A172 (cell line): ENCODE data around the gene SYT14. TPM values are rescaled to one million over a fixed set of nuclear protein-coding genes. Genes with fewer than 3 reads are reported as not detected.
"Not testable (repeated sequence)": the region's sequence is repeated elsewhere in the genome, so short reads cannot be mapped to it uniquely, and the experiment has no call there.

Experiments
- DNase-seq: peaks from one replicate; pipeline ENCODE4 v3.0.0-alpha.2; 2015; ENCODE audit warnings: low spot score
- total RNA-seq: library from RNA; depleted of rRNA; stranded (reverse); fragments of >200 nt; shearing (Covaris generic); gene quantifications from 2 replicates; pipeline ENCODE4 v1.2.3, GENCODE V29; 2014

Gene SYT14
- total RNA-seq, 1 experiment from 2014 or later: 11.7 TPM

GRCh38 chr1:210117198-210117597, 179.2 kb downstream of the SYT14 start:
- no peak for DNase-seq

GRCh38 chr1:210117681-210118170, 179.7 kb downstream of the SYT14 start:
- DNase-seq: no peak

DNA sequence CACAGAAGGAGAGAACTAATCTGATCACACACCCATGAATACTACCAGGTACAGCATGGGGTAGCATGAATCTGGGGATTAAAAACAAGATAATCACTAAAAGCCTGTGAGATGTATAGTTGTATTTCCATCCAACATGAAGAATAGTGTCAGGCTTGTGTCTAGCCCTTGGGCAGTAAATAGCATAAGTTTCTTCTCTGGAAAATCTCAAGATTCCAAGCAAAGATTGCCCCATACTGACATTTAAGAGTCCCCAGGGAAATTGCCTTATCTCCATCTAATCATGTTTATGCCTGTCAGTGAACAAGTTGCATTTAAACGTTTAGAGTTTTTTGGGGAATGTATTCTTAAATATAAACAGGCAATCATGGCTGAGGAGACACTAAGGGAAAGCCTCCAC, 185.4 kb downstream of the SYT14 start:
- DNase-seq: no peak

GRCh38 chr1:210123924-210124589, 186.0 kb downstream of the SYT14 start:
- DNase-seq: peak; percentile 77

DNA sequence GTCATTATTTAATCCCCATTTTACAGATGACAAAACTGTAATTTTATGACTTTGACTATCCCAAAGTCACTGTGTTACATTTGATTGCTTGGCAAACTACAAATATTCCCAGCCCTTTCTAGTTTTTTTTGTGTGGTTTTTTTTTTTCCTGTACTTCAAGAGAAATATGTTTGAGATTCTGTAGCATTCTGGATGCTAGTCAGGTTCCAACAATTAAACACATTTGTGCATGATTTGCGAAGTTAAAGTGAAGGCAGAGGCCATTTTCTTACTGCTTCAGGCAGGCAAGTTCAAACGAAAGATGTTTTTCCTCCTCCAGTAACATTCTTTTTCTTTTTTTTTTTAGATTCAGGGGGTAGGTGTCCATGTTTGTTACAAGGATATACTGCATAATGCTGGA, 186.7 kb downstream of the SYT14 start:
- DNase-seq: no peak

DNA sequence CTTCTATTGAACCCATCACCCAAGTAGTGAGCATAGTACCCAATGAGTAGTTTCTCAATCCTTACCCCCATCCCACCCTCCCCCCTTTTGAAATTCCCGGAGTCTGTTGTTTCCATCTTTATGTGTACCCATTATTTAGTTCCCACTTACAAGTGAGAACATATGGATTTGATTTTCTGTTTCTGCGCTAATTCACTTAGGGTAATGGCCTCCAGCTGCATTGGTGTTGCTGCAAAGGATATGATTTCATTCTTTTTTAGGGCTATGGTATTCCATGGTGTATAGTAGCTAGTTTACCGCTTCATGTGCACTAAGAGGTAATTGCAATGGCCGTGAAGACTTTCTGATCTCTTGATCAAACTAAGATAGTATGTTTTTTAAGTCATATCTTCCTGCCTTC, 187.1 kb downstream of the SYT14 start:
- DNase-seq: no peak

GRCh38 chr1:210129092-210129491, 191.1 kb downstream of the SYT14 start:
- no peak for DNase-seq

DNA sequence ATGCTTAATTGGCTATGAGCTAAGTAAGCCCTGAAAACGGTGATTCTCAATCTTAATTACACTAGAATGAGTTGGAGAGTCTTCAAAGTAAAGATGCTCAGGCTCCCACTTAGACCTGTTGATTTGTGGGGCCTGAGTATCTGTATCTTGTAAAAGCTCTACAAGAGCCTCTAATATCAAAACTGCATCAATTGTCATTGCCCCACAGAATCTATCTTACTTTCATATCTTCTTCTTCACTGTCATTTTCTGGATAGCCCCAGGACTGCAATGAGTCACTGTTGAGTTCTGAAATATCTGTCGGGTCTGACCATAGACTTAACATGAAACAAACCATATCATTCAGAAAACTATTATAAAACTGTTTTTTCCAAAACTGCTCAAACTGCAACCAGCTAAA, 191.7 kb downstream of the SYT14 start:
- DNase-seq: no peak

- peak; percentile 39 for DNase-seq
These were observed 194.6 kb downstream of the SYT14 start for GRCh38 chr1:210132582-210132981.

GRCh38 chr1:210143465-210144062, 205.5 kb downstream of the SYT14 start:
- peak; percentile 76 for DNase-seq

GRCh38 chr1:210144736-210145135, 206.7 kb downstream of the SYT14 start:
- DNase-seq: no peak

- no peak for DNase-seq
These were observed 213.1 kb downstream of the SYT14 start for GRCh38 chr1:210151052-210151672.

- no peak for DNase-seq
These were observed 221.2 kb downstream of the SYT14 start for GRCh38 chr1:210159211-210159610.

DNA sequence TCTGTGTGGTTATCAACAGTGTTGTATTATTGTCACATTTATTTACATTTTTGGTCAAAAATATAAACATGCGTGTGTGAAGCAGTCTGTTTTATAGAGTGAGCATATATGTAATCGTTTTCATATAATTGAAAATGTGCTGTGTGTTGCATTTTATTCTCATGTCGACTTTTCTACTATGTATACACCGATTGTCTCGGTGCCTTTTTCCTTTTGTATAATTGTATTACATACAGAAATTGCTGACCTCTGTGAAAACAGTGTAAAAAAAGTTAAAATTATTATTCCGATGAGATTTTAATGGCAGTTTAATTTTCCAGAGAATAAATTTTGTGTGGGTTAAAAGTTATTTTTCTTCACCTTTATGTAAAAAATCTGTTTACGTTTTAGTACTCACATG, 232.2 kb downstream of the SYT14 start:
- no peak for DNase-seq

- no peak for DNase-seq
These were observed 236.1 kb downstream of the SYT14 start for GRCh38 chr1:210174133-210174532.

DNA sequence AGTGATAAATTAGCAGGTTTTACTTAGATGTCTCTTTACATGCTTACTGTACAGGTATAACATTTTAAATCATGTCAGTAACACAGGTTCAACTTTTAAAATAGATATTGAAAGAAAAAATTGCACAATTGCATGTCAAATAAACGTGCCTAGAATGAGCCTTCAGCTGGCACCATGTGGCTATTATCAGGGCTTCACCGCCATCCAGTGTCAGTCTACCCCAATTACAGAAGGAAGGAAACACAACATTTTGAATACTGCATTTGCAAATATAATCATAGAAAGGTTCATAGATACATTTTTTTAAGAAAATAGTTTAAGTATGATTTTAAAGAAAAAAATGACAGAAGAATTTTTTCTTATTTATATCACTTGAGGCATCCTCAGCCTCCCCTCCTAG, 247.0 kb downstream of the SYT14 start:
- no peak for DNase-seq

- peak; percentile 94 for DNase-seq
These were observed 250.0 kb downstream of the SYT14 start for GRCh38 chr1:210187849-210188606.

GRCh38 chr1:210189426-210189825, 251.4 kb downstream of the SYT14 start:
- no peak for DNase-seq

DNA sequence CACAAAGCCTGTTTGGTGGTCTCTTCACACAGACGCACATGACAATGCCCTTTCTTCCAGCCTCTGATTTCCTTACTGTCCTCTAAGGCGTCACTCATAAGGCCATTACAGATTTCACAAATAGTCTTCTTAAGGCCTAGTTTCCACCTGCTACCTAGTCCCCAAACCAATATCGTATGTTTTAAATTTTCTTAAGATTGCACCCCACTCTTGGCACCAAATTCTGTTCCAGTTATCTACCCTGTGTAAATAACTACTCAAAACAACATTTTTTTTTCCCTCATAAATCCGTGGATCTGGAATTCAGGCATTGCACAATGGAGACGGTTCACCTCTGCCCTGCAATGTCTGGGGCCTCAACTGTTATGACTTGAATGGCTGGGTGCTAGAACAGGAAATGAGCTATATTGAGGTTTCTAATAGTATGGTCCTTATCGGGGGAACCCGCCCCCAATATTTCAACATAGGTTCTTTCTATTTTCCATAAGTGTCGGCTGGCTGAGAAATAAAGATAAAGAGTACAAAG, 257.7 kb downstream of the SYT14 start:
- no peak for DNase-seq

GRCh38 chr1:210196266-210196665, 258.2 kb downstream of the SYT14 start:
- not testable (repeated sequence) for DNase-seq

GRCh38 chr1:210198840-210199239, 260.8 kb downstream of the SYT14 start:
- no peak for DNase-seq

DNA sequence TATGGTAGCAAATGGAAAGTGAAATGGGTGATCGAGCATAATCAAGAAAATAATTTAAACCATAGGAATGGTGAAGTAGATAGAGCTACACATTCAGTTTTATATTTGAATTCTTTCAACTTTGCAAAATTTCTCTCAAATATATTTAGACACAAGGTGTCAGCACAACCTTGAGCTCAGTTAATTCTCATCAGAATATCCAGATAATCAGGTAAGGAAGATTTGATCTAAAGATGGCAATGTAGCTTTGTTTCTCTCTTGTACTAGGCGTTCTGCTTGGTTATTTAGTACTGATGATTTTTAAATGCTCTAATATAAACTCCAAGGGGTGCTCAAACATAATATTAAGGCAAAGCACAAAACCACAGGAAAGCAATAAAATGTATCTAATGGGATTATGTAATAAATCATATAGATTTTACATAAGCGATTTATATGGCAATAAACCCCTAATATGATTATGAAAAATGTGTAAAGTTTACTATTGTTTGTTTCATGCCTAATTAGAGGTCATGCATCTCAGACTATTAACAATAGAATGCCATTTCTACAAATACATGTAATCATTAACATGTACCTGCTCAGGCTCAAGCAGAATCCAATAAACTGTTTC, 262.2 kb downstream of the SYT14 start:
- DNase-seq: no peak
